SK-N-SH treated with all-trans-retinoic acid at 6 μM for 48 hours (cell line): Measurements from ENCODE around the gene UNC119B.

Experiments
- ATAC-seq: fragments of 200-7000 bp; cut with Tn5 transposase; 3 replicates; pipeline ENCODE4 v1.9.1; 2020; ENCODE audit warnings: mild to moderate bottlenecking, moderate library complexity
- ARNTL ChIP-seq: fragments of 450-650 bp; formaldehyde crosslinking; IDR thresholded peaks from 2 replicates; pipeline ENCODE4 v1.5.0; 2020; ENCODE audit warnings: low read depth, mild to moderate bottlenecking, moderate library complexity, borderline replicate concordance
- BACH2 ChIP-seq: fragments of 250-450 bp; sonication (Bioruptor Pico); IDR thresholded peaks from 2 replicates; pipeline ENCODE4 v1.9.0; 2021; ENCODE audit warnings: mild to moderate bottlenecking, borderline replicate concordance
- CSDC2 ChIP-seq: fragments of 250-450 bp; sonication (Bioruptor Pico); IDR thresholded peaks from 2 replicates; pipeline ENCODE4 v1.5.0; 2020; ENCODE audit warnings: mild to moderate bottlenecking, moderate library complexity
- CSRNP3 ChIP-seq: fragments of 250-450 bp; sonication (Bioruptor Pico); IDR thresholded peaks from 2 replicates; pipeline ENCODE4 v1.5.1; 2021; ENCODE audit warnings: mild to moderate bottlenecking, moderate library complexity
- ESRRG ChIP-seq: fragments of 250-450 bp; sonication (Bioruptor Pico); IDR thresholded peaks from 2 replicates; pipeline ENCODE4 v1.6.1; 2021; ENCODE audit warnings: mild to moderate bottlenecking
- GLIS3 ChIP-seq: fragments of 250-450 bp; sonication (Bioruptor Pico); IDR thresholded peaks from 2 replicates; pipeline ENCODE4 v1.5.0; 2020; ENCODE audit warnings: mild to moderate bottlenecking, moderate library complexity
- OSR1 ChIP-seq: fragments of 250-450 bp; sonication (Bioruptor Pico); IDR thresholded peaks from 2 replicates; pipeline ENCODE4 v1.8.0; 2022; ENCODE audit warnings: moderate library complexity, mild to moderate bottlenecking, inconsistent platforms
- PATZ1 ChIP-seq: fragments of 250-450 bp; sonication (Bioruptor Pico); IDR thresholded peaks from 2 replicates; pipeline ENCODE4 v1.8.0; 2020; ENCODE audit warnings: mild to moderate bottlenecking, moderate library complexity, borderline replicate concordance
- PPARA ChIP-seq: fragments of 250-450 bp; sonication (Bioruptor Pico); IDR thresholded peaks from 2 replicates; pipeline ENCODE4 v1.5.0; 2020; ENCODE audit warnings: mild to moderate bottlenecking, borderline replicate concordance
- RARB ChIP-seq: fragments of 250-450 bp; sonication (Bioruptor Pico); IDR thresholded peaks from 2 replicates; pipeline ENCODE4 v1.8.0; 2021; ENCODE audit warnings: mild to moderate bottlenecking, moderate library complexity
- SNAI2 ChIP-seq: fragments of 250-450 bp; sonication (Bioruptor Pico); IDR thresholded peaks from 2 replicates; pipeline ENCODE4 v1.5.0; 2020; ENCODE audit warnings: mild to moderate bottlenecking, moderate library complexity
- TCF4 ChIP-seq: fragments of 250-450 bp; sonication (Bioruptor Pico); IDR thresholded peaks from 2 replicates; pipeline ENCODE4 v1.8.0; 2021; ENCODE audit warnings: mild to moderate bottlenecking, moderate library complexity, borderline replicate concordance
- ZC3H10 ChIP-seq: fragments of 250-450 bp; sonication (Bioruptor Pico); IDR thresholded peaks from 2 replicates; pipeline ENCODE4 v1.5.1; 2021; ENCODE audit warnings: mild to moderate bottlenecking, moderate library complexity
- ZFP3 ChIP-seq: fragments of 250-450 bp; sonication (Bioruptor Pico); IDR thresholded peaks from 2 replicates; pipeline ENCODE4 v1.5.0; 2020; ENCODE audit warnings: mild to moderate bottlenecking, moderate library complexity
- ZFP30 ChIP-seq: fragments of 450-650 bp; formaldehyde crosslinking; IDR thresholded peaks from 2 replicates; pipeline ENCODE4 v1.5.0; 2022; ENCODE audit warnings: mild to moderate bottlenecking, moderate library complexity
- ZNF565 ChIP-seq: fragments of 450-650 bp; formaldehyde crosslinking; conservative IDR thresholded peaks from 2 replicates; pipeline ENCODE4 v1.5.0; 2020; ENCODE audit warnings: low read depth, mild to moderate bottlenecking, moderate library complexity
- ZNF70 ChIP-seq: fragments of 450-650 bp; formaldehyde crosslinking; IDR thresholded peaks from 2 replicates; pipeline ENCODE4 v1.5.0; 2020; ENCODE audit warnings: mild to moderate bottlenecking, moderate library complexity
- ZNF8 ChIP-seq: fragments of 450-650 bp; formaldehyde crosslinking; IDR thresholded peaks from 2 replicates; pipeline ENCODE4 v1.5.0; 2020; ENCODE audit warnings: mild to moderate bottlenecking, moderate library complexity

UNC119B gene

GRCh38 chr12:120685522-120685921 is 24.7 kb upstream of the UNC119B start:
- TF ChIP-seq PATZ1 (CRISPR knock-in tag) (no peak), GLIS3 (no peak), ZFP30 (CRISPR knock-in tag) (no peak), OSR1 (no peak), ESRRG (CRISPR knock-in tag) (no peak), ZNF70 (CRISPR knock-in tag) (no peak), RARB (CRISPR knock-in tag) (no peak)
- ATAC-seq, result no peak

GRCh38 chr12:120686151-120686689 is 24.0 kb upstream of the UNC119B start:
- no peak for TF ChIP-seq SNAI2 (CRISPR knock-in tag)
- TF ChIP-seq PATZ1 (CRISPR knock-in tag), result no peak
- no peak for TF ChIP-seq ESRRG (CRISPR knock-in tag)
- TF ChIP-seq ZNF8, result no peak
- no peak for TF ChIP-seq CSDC2 (CRISPR knock-in tag)
- TF ChIP-seq, all 23 proteins: peak for 0
- ATAC-seq, result peak; percentile 91

- no peak for TF ChIP-seq CSRNP3 (CRISPR knock-in tag)
- no peak for TF ChIP-seq RARB (CRISPR knock-in tag)
- no peak for TF ChIP-seq GLIS3
- no peak; the same call in 1 of the 2 replicates for TF ChIP-seq ZFP30 (CRISPR knock-in tag)
- TF ChIP-seq ARNTL, result no peak
- no peak for TF ChIP-seq ZNF70 (CRISPR knock-in tag)
- TF ChIP-seq OSR1, result no peak
- TF ChIP-seq ZC3H10 (CRISPR knock-in tag), result no peak
- no peak for TF ChIP-seq ZNF565 (CRISPR knock-in tag)
- no peak for TF ChIP-seq PATZ1 (CRISPR knock-in tag)
- ATAC-seq, result peak; percentile 90
Observed at GRCh38 chr12:120686690-120687577, 23.3 kb upstream of the UNC119B start, which contains the start of gene MLEC. Gene MLEC, plus strand, starts transcription at chr12:120687149. Its CDS starts 148 bp downstream, at chr12:120687297.

GRCh38 chr12:120687578-120688289 is 22.5 kb upstream of the UNC119B start:
- no peak for ATAC-seq
- no peak for TF ChIP-seq ZNF70 (CRISPR knock-in tag)
- no peak for TF ChIP-seq CSRNP3 (CRISPR knock-in tag)
- TF ChIP-seq PPARA (CRISPR knock-in tag), result no peak
- no peak for TF ChIP-seq SNAI2 (CRISPR knock-in tag)
- no peak for TF ChIP-seq ZC3H10 (CRISPR knock-in tag)
- no peak for TF ChIP-seq BACH2 (CRISPR knock-in tag)
- TF ChIP-seq ESRRG (CRISPR knock-in tag), result no peak
- TF ChIP-seq ZFP30 (CRISPR knock-in tag), result no peak
- TF ChIP-seq PATZ1 (CRISPR knock-in tag), result no peak
- TF ChIP-seq TCF4 (CRISPR knock-in tag), result no peak
- no peak for TF ChIP-seq ZFP3
